Left kidney (tissue), 8 donors: ENCODE results near the gene SLC27A2. TPM values are rescaled to one million over a fixed set of nuclear protein-coding genes. Genes with fewer than 3 reads are reported as not detected.
A peak's percentile ranks its signal among the peaks of the same experiment; 100 is the strongest.
"Not testable (repeated sequence)": the region's sequence is repeated elsewhere in the genome, so short reads cannot be mapped to it uniquely, and the experiment has no call there.

Experiments used
- DNase-seq: peaks from one replicate; pipeline ENCODE4 v3.0.0-alpha.2; 2013
- long read RNA-seq, 8 donors: transcript quantifications; one replicate each; lab custom pipeline, GENCODE V29; 2026
- polyA plus RNA-seq: library from polyadenylated mRNA; unstranded; fragments of 120-200 nt; gene quantifications from one replicate; pipeline ENCODE4 v1.2.1, GENCODE V29; 2013; ENCODE audit not compliant: insufficient read length

The SLC27A2 gene
- polyA plus RNA-seq = 70.6 TPM
- long read RNA-seq, donor 1, transcript SLC27A2-201 (10 exons, 2,394 nt) = major isoform, 10 of 20 reads
- long read RNA-seq, donor 1, partial matches to known transcripts = 10 of 20 reads
- long read RNA-seq, donor 1, other reads (novel, unspliced or antisense) = 0 of 20 reads
- long read RNA-seq, donor 2, transcript SLC27A2-201 (10 exons, 2,394 nt) = major isoform, 8 of 18 reads
- long read RNA-seq, donor 2, partial matches to known transcripts = 9 of 18 reads
- long read RNA-seq, donor 2, other reads (novel, unspliced or antisense) = 0 of 18 reads
- long read RNA-seq, donor 3, transcript SLC27A2-201 (10 exons, 2,394 nt) = major isoform, 8 of 26 reads
- long read RNA-seq, donor 3, partial matches to known transcripts = 18 of 26 reads
- long read RNA-seq, donor 3, other reads (novel, unspliced or antisense) = 0 of 26 reads
- long read RNA-seq, donor 4, partial matches to known transcripts = 5 of 5 reads
- long read RNA-seq, donor 4, other reads (novel, unspliced or antisense) = 0 of 5 reads
- long read RNA-seq, donor 5, transcript SLC27A2-201 (10 exons, 2,394 nt) = major isoform, 27 of 55 reads
- long read RNA-seq, donor 5, partial matches to known transcripts = 28 of 55 reads
- long read RNA-seq, donor 5, other reads (novel, unspliced or antisense) = 0 of 55 reads
- long read RNA-seq, donor 6, transcript SLC27A2-201 (10 exons, 2,394 nt) = major isoform, 8 of 19 reads
- long read RNA-seq, donor 6, partial matches to known transcripts = 10 of 19 reads
- long read RNA-seq, donor 6, other reads (novel, unspliced or antisense) = 0 of 19 reads
- long read RNA-seq, donor 7, transcript SLC27A2-201 (10 exons, 2,394 nt) = major isoform, 14 of 37 reads
- long read RNA-seq, donor 7, partial matches to known transcripts = 19 of 37 reads
- long read RNA-seq, donor 7, other reads (novel, unspliced or antisense) = 0 of 37 reads
- long read RNA-seq, donor 8, transcript SLC27A2-201 (10 exons, 2,394 nt) = major isoform, 6 of 6 reads
- long read RNA-seq, donor 8, partial matches to known transcripts = 0 of 6 reads
- long read RNA-seq, donor 8, other reads (novel, unspliced or antisense) = 0 of 6 reads

- DNase-seq = no peak
Measured at GRCh38 chr15:50181969-50182218, at the start of gene SLC27A2. Gene SLC27A2 (plus strand): TSS chr15:50182196. CDS start chr15:50182428, 232 bp downstream.

- not testable (repeated sequence) for DNase-seq
Measured at GRCh38 chr15:50132251-50132984, 49.6 kb upstream of the SLC27A2 start.

- no peak for DNase-seq
Measured at GRCh38 chr15:50134524-50135024, 47.4 kb upstream of the SLC27A2 start.

- no peak for DNase-seq
Measured at GRCh38 chr15:50135031-50135551, 46.9 kb upstream of the SLC27A2 start.

GRCh38 chr15:50137330-50137761 is 44.6 kb upstream of the SLC27A2 start:
- DNase-seq = no peak

GRCh38 chr15:50137893-50138292 is 44.1 kb upstream of the SLC27A2 start:
- no peak for DNase-seq

GRCh38 chr15:50138391-50138790 is 43.6 kb upstream of the SLC27A2 start:
- no peak for DNase-seq

GRCh38 chr15:50140098-50140497 is 41.9 kb upstream of the SLC27A2 start:
- no peak for DNase-seq

GRCh38 chr15:50140983-50141382 is 41.0 kb upstream of the SLC27A2 start:
- no peak for DNase-seq

GRCh38 chr15:50141856-50142255 is 40.1 kb upstream of the SLC27A2 start:
- DNase-seq = no peak

- DNase-seq = no peak
Measured at GRCh38 chr15:50143255-50143860, 38.6 kb upstream of the SLC27A2 start.

GRCh38 chr15:50144341-50145120 is 37.5 kb upstream of the SLC27A2 start:
- no peak for DNase-seq

- DNase-seq = peak; percentile 83
Measured at GRCh38 chr15:50145451-50145872, 36.5 kb upstream of the SLC27A2 start.

- DNase-seq = no peak
Measured at GRCh38 chr15:50146632-50147031, 35.4 kb upstream of the SLC27A2 start.

GRCh38 chr15:50148362-50148963 is 33.5 kb upstream of the SLC27A2 start:
- DNase-seq = peak; percentile 37

GRCh38 chr15:50149090-50149489 is 32.9 kb upstream of the SLC27A2 start:
- DNase-seq = no peak

- DNase-seq = no peak
Measured at GRCh38 chr15:50150349-50150748, 31.6 kb upstream of the SLC27A2 start.

GRCh38 chr15:50150851-50151250 is 31.1 kb upstream of the SLC27A2 start:
- no peak for DNase-seq

- no peak for DNase-seq
Measured at GRCh38 chr15:50151476-50151875, 30.5 kb upstream of the SLC27A2 start.

- DNase-seq = not testable (repeated sequence)
Measured at GRCh38 chr15:50158236-50158635, 23.8 kb upstream of the SLC27A2 start.
